Fibroblast of pulmonary artery (primary cell): ENCODE results near the gene USP24.

Experiments used
- DNase-seq: peaks from one replicate; pipeline ENCODE4 v3.0.0-alpha.2; 2010; ENCODE audit warnings: low read depth
- H3K4me3 ChIP-seq: replicated peaks from 2 replicates; pipeline ENCODE4 v1.5.1; 2011; ENCODE audit warnings: low read depth, mild to moderate bottlenecking, control low read depth, low read length, moderate library complexity
- TF ChIP-seq, protein P1 (sequence below): IDR thresholded peaks from 2 replicates; pipeline ENCODE4 v1.5.1; 2011; ENCODE audit warnings: mild to moderate bottlenecking, control low read depth, low read length, inconsistent platforms; ENCODE audit errors: missing control alignments

The USP24 gene

DNA sequence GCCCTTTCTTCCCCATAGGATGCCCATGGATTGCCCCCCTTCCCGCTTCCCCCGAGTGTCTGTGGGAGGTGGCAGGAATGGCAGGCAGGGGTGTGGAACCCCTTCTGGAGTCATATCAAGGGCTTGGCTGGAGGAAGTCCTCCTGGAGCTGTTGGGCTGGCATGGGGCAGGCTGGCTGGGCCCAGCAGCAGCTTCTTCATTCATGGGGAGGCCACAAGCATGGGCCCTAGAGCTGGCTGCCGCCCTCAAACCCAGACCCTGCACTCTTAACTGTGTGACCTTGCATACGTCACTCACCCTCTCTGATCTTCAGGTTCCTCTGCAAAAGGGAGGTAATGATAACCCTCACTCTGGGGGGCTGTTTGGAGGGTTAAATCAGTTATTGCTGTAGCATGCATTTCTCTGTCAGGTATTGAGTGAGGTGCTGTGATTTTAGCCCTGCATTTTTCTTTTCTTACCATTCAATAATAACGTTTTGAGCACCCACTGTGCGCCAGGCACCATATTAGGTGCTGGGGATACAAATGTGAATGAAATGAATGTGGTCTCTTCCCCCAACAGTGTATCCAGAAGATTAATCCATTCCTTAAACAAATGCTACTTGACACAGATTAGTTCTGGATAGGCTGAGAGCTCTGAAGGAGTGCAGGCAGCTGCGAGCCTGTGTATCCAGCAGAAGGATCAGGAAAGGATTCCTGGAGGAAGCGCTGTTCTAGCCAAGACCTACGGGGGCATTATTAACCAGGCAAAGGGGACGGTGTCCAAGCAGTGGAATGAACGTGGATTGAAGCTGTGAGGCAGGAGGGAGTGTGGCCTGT, 166.5 kb downstream of the USP24 start:
- DNase-seq: no peak
- TF ChIP-seq, protein P1, sequence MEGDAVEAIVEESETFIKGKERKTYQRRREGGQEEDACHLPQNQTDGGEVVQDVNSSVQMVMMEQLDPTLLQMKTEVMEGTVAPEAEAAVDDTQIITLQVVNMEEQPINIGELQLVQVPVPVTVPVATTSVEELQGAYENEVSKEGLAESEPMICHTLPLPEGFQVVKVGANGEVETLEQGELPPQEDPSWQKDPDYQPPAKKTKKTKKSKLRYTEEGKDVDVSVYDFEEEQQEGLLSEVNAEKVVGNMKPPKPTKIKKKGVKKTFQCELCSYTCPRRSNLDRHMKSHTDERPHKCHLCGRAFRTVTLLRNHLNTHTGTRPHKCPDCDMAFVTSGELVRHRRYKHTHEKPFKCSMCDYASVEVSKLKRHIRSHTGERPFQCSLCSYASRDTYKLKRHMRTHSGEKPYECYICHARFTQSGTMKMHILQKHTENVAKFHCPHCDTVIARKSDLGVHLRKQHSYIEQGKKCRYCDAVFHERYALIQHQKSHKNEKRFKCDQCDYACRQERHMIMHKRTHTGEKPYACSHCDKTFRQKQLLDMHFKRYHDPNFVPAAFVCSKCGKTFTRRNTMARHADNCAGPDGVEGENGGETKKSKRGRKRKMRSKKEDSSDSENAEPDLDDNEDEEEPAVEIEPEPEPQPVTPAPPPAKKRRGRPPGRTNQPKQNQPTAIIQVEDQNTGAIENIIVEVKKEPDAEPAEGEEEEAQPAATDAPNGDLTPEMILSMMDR: no peak
- H3K4me3 ChIP-seq: no peak overlapping the region

DNA sequence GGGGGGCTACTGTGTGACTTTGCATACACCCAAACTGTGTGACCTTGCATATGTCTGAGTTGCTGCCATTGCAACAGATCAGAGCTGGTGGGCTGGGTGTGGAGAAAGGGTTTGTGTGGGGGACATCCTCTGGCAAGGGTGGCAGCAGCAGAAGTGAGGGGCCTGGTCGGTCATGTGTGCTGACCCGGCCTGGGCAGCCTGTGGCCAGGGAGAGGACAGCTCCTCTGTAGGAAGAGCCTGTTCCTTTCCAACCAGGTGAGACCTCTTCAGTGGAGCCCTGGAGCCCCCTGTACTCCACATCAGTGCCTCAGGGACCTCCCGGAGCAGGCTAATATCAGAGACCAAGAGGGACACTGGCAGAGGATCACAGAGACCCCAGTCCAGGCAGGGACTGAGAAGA, 167.6 kb downstream of the USP24 start:
- TF ChIP-seq, protein P1: no peak
- no peak overlapping the region for H3K4me3 ChIP-seq
- DNase-seq: no peak

DNA sequence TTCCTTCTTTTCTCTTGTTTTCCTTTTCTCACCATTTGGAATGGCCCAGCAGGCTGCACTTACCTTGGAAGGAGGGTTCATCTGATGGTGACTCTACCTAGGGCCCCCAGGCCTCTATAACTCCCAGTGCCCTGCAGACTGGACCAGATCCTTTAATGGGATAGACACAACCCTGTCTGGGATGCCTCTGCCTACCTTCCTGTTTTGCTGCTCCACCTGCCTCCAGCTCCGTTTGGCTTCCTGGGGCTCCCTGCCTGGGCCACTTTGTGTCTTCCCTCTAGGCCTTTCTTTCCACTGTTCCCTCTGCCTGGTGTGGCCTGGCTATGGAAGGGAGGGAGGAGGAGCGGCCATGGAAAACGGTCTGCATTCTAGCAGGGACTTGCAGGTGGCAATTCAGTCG, 168.3 kb downstream of the USP24 start:
- no peak for DNase-seq
- no peak overlapping the region for H3K4me3 ChIP-seq
- TF ChIP-seq, protein P1: no peak

DNA sequence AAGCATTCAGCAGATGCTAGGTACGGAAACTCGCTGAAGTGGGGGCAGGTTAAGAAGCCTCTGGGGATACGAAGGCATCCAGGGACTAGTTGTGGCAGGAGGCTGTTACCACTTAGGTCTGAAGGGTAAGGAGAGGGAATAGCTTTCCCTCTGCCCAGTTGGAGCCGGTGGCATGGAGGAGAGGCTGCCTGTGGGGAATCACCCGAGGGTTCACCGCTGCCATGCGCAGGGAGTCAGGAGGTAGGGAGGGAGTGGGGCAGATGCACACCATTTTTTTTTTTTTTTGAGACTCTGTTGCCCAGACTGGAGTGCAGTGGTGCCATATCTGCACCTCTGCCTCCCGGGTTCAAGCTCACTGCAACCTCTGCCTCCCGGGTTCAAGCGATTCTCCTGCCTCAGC, 169.7 kb downstream of the USP24 start:
- DNase-seq: no peak
- TF ChIP-seq, protein P1: no peak

DNA sequence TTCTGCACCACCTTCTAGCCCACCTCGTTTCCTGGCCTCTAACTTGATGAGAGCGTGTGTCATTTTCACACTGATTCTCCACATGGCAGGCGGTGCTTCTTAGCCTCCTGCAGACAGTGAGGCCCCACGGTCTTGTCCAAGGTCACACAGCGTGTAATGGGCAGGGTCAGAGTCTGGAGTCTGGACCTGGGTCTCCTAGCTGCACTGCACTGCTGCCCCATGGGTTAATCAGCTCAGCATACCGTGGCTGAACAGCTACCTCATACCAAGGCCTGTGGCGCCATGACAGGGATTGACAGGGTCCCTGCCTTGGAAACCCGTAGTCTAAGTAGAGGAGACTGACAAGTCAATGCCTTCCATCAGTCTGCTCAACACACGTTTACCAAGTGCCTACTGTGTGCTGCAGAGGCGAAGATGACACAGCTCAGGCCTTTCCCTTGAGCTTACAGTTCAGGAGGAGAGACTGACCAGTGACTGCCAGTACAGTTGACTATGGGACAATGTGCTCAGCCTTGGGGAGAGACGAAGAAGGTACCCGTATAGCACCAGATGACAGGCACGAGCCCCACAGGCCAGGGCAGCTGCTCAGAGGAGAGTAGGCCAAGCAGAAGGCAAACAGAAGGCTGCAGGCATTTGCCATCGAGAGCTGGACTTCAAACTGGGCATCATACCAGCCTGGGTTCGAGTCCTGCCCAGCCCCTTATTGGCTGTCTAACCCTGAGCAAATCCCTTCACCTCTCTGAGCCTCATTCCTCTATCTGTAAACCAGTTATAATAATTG, 170.4 kb downstream of the USP24 start:
- no peak for DNase-seq
- H3K4me3 ChIP-seq: no peak overlapping the region
- TF ChIP-seq, protein P1: no peak

More for the DNA sequence above, 169.7 kb downstream of the USP24 start:
- no peak overlapping the region for H3K4me3 ChIP-seq

DNA sequence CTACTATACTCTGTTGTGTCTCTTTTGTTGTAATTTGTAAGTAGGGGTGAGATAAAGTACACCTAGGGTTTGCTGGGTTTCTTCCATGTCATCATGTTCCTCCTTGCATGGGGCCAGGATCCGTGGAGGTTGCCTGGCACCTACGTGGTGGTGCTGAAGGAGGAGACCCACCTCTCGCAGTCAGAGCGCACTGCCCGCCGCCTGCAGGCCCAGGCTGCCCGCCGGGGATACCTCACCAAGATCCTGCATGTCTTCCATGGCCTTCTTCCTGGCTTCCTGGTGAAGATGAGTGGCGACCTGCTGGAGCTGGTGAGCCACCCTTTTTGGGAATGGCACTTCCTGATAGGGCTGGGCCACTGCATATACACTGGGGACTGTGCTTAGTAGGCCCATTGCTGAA, 171.4 kb downstream of the USP24 start:
- no peak overlapping the region for H3K4me3 ChIP-seq
- TF ChIP-seq, protein P1: no peak
- no peak for DNase-seq

DNA sequence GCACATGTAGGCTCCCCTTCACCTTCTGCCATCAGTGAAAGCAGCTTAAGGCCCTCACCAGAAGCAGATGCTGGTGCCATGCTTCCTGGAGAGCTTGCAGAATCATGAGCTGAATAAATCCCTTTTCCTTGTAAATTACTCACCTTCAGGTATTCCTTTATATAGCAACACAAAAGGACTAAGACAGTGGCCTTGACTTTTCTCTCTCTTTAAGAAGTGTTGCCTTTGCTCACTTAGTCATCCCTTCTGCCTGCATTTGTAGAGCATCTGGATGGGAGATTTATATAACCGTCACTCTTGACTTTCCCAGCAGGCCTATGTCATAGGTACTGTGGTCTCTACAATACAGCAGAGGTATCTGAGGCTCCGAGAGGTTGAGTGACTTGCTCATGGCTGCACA, 172.2 kb downstream of the USP24 start:
- TF ChIP-seq, protein P1: no peak
- DNase-seq: no peak
- no peak overlapping the region for H3K4me3 ChIP-seq
